HEK293 (cell line): ENCODE measurements around the gene HOXA10.

Experiments used
- CTCF ChIA-PET: fragments of 350-600 bp; formaldehyde crosslinking; extraction: SDS; loops from one replicate; lab custom pipeline; 2021; ENCODE audit warnings: antibody characterized with exemption; lab: Yijun Ruan, JAX
- POLR2A ChIA-PET: fragments of 300-600 bp; formaldehyde crosslinking; extraction: SDS; loops from one replicate; lab custom pipeline; 2020; ENCODE audit warnings: antibody characterized with exemption, inconsistent platforms; lab: Yijun Ruan, JAX
- H3K27ac ChIP-seq: fragments of 200-500 bp; sonication (Bioruptor generic); 2 replicates; pipeline ENCODE4 v1.5.1; 2014; ENCODE audit warnings: low read depth, low read length, control low read depth, inconsistent platforms; ENCODE audit errors: extremely low read depth
- H3K36me3 ChIP-seq, 2 experiments: fragments of 200-500 bp in 1 of 2; sonication (Bioruptor generic) in 1 of 2; 1 replicate in 1 of 2; 2 replicates in 1 of 2; pipeline ENCODE4 v1.5.1; 2014 to 2017; ENCODE audit warnings: inconsistent platforms in 2 of 2, low read length in 2 of 2; ENCODE audit not compliant: control insufficient read depth in 2 of 2, insufficient read depth in 1 of 2
- H3K4me1 ChIP-seq: fragments of 200-500 bp; sonication (Bioruptor generic); 2 replicates; pipeline ENCODE4 v1.5.1; 2014; ENCODE audit warnings: mild to moderate bottlenecking, low read length, inconsistent platforms; ENCODE audit not compliant: control insufficient read depth, insufficient read depth
- H3K4me3 ChIP-seq: 2 replicates; pipeline ENCODE4 v1.5.1; 2011; ENCODE audit warnings: low read depth, mild to moderate bottlenecking, control low read depth, low read length, moderate library complexity
- H3K9me3 ChIP-seq: fragments of 200-500 bp; sonication (Bioruptor generic); 2 replicates; pipeline ENCODE4 v1.5.1; 2014; ENCODE audit warnings: low read depth, low read length, inconsistent platforms; ENCODE audit not compliant: control insufficient read depth, insufficient read depth
- ATF2 ChIP-seq: fragments of 450-650 bp; formaldehyde crosslinking; IDR thresholded peaks from 2 replicates; pipeline ENCODE4 v1.5.1; 2016; ENCODE audit warnings: missing biosample characterization, missing genetic modification characterization, low read depth
- EGR2 ChIP-seq: fragments of 450-650 bp; formaldehyde crosslinking; IDR thresholded peaks from 2 replicates; pipeline ENCODE4 v1.5.1; 2016; ENCODE audit warnings: low read depth, missing biosample characterization, missing genetic modification characterization
- GLI2 ChIP-seq: fragments of 450-650 bp; formaldehyde crosslinking; IDR thresholded peaks from 2 replicates; pipeline ENCODE4; 2017; ENCODE audit warnings: missing biosample characterization, missing genetic modification characterization, low read depth, borderline replicate concordance
- MZF1 ChIP-seq: fragments of 450-650 bp; formaldehyde crosslinking; IDR thresholded peaks from 2 replicates; pipeline ENCODE4 v1.5.1; 2017; ENCODE audit warnings: missing biosample characterization, missing genetic modification characterization, borderline replicate concordance
- TSHZ1 ChIP-seq: fragments of 450-650 bp; formaldehyde crosslinking; IDR thresholded peaks from 2 replicates; pipeline ENCODE4 v1.5.1; 2016; ENCODE audit warnings: missing biosample characterization, missing genetic modification characterization, borderline replicate concordance
- WT1 ChIP-seq: fragments of 450-650 bp; formaldehyde crosslinking; IDR thresholded peaks from 2 replicates; pipeline ENCODE4 v1.5.1; 2016; ENCODE audit warnings: missing biosample characterization, missing genetic modification characterization
- ZBTB1 ChIP-seq: fragments of 450-650 bp; formaldehyde crosslinking; IDR thresholded peaks from 2 replicates; pipeline ENCODE4 v1.5.1; 2016; ENCODE audit warnings: missing biosample characterization, missing genetic modification characterization
- ZBTB44 ChIP-seq: fragments of 450-650 bp; IDR thresholded peaks from 2 replicates; pipeline ENCODE4 v1.5.1; 2018; ENCODE audit warnings: missing biosample characterization, mild to moderate bottlenecking, missing genetic modification characterization
- ZBTB48 ChIP-seq: fragments of 450-650 bp; formaldehyde crosslinking; IDR thresholded peaks from 2 replicates; pipeline ENCODE4 v1.5.1; 2016; ENCODE audit warnings: missing biosample characterization, missing genetic modification characterization
- ZFP37 ChIP-seq: fragments of 450-650 bp; formaldehyde crosslinking; IDR thresholded peaks from 2 replicates; pipeline ENCODE4 v1.5.1; 2016; ENCODE audit warnings: missing biosample characterization, missing genetic modification characterization
- ZNF10 ChIP-seq: fragments of 450-650 bp; formaldehyde crosslinking; IDR thresholded peaks from 2 replicates; pipeline ENCODE4 v1.5.1; 2017; ENCODE audit warnings: missing biosample characterization, missing genetic modification characterization
- ZNF24 ChIP-seq: fragments of 450-650 bp; formaldehyde crosslinking; IDR thresholded peaks from 2 replicates; pipeline ENCODE4 v1.5.1; 2016; ENCODE audit warnings: missing biosample characterization, missing genetic modification characterization
- ZNF341 ChIP-seq: fragments of 450-650 bp; formaldehyde crosslinking; IDR thresholded peaks from 2 replicates; pipeline ENCODE4; 2016; ENCODE audit warnings: low read depth, missing biosample characterization, missing genetic modification characterization
- ZNF404 ChIP-seq: fragments of 450-650 bp; formaldehyde crosslinking; IDR thresholded peaks from 2 replicates; pipeline ENCODE4 v1.5.1; 2017; ENCODE audit warnings: missing biosample characterization, missing genetic modification characterization
- ZNF416 ChIP-seq: fragments of 450-650 bp; formaldehyde crosslinking; IDR thresholded peaks from 2 replicates; pipeline ENCODE4 v1.5.1; 2016; ENCODE audit warnings: missing biosample characterization, missing genetic modification characterization
- ZNF701 ChIP-seq: fragments of 450-650 bp; formaldehyde crosslinking; IDR thresholded peaks from 2 replicates; pipeline ENCODE4 v1.5.1; 2016; ENCODE audit warnings: missing biosample characterization, missing genetic modification characterization
- ZNF843 ChIP-seq: fragments of 450-650 bp; formaldehyde crosslinking; IDR thresholded peaks from 2 replicates; pipeline ENCODE4 v1.5.1; 2016; ENCODE audit warnings: missing biosample characterization, missing genetic modification characterization
- ZSCAN23 ChIP-seq: fragments of 450-650 bp; formaldehyde crosslinking; IDR thresholded peaks from 2 replicates; pipeline ENCODE4 v1.5.1; 2016; ENCODE audit warnings: missing biosample characterization, missing genetic modification characterization
- ZSCAN5A ChIP-seq: fragments of 450-650 bp; formaldehyde crosslinking; IDR thresholded peaks from 2 replicates; pipeline ENCODE4 v1.5.1; 2016; ENCODE audit warnings: missing biosample characterization, missing genetic modification characterization
- TF ChIP-seq, protein P1 (sequence below): fragments of 450-650 bp; formaldehyde crosslinking; IDR thresholded peaks from 2 replicates; pipeline ENCODE4 v1.5.1; 2016; ENCODE audit warnings: missing biosample characterization, missing genetic modification characterization, low read depth
- TF ChIP-seq, protein P2 (sequence below): fragments of 450-650 bp; formaldehyde crosslinking; IDR thresholded peaks from 2 replicates; pipeline ENCODE4 v1.5.1; 2016; ENCODE audit warnings: missing biosample characterization, missing genetic modification characterization
- TF ChIP-seq, protein P3 (sequence below): fragments of 450-650 bp; formaldehyde crosslinking; IDR thresholded peaks from 2 replicates; pipeline ENCODE4 v1.5.1; 2016; ENCODE audit warnings: missing biosample characterization, missing genetic modification characterization

The HOXA10 gene

GRCh38 chr7:27144781-27145164 is 29.3 kb downstream of the HOXA10 start:
- POLR2A ChIA-PET = interaction anchor here (0.9 kb wide), 1 partner anchor 40 kb away, joined by 3 read pairs; the partner anchor contains the start of gene HOXA11
- TF ChIP-seq ZBTB1 (tag by site-specific recombination) = no peak
- no peak for TF ChIP-seq ZNF701 (tag by site-specific recombination)
- no peak for TF ChIP-seq ATF2 (tag by site-specific recombination)
- TF ChIP-seq ZNF416 (tag by site-specific recombination) = no peak
- no peak for TF ChIP-seq ZNF24 (tag by site-specific recombination)
- peak; percentile 28; the same call in 1 of the 2 replicates for TF ChIP-seq TSHZ1
- no peak for TF ChIP-seq ZSCAN23 (tag by site-specific recombination)
- TF ChIP-seq ZNF341 (tag by site-specific recombination) = no peak
- TF ChIP-seq MZF1 (tag by site-specific recombination) = no peak
- TF ChIP-seq ZBTB44 (tag by site-specific recombination) = no peak
- TF ChIP-seq, protein P1, sequence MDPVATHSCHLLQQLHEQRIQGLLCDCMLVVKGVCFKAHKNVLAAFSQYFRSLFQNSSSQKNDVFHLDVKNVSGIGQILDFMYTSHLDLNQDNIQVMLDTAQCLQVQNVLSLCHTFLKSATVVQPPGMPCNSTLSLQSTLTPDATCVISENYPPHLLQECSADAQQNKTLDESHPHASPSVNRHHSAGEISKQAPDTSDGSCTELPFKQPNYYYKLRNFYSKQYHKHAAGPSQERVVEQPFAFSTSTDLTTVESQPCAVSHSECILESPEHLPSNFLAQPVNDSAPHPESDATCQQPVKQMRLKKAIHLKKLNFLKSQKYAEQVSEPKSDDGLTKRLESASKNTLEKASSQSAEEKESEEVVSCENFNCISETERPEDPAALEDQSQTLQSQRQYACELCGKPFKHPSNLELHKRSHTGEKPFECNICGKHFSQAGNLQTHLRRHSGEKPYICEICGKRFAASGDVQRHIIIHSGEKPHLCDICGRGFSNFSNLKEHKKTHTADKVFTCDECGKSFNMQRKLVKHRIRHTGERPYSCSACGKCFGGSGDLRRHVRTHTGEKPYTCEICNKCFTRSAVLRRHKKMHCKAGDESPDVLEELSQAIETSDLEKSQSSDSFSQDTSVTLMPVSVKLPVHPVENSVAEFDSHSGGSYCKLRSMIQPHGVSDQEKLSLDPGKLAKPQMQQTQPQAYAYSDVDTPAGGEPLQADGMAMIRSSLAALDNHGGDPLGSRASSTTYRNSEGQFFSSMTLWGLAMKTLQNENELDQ (tag by site-specific recombination) = no peak
- TF ChIP-seq, protein P2, sequence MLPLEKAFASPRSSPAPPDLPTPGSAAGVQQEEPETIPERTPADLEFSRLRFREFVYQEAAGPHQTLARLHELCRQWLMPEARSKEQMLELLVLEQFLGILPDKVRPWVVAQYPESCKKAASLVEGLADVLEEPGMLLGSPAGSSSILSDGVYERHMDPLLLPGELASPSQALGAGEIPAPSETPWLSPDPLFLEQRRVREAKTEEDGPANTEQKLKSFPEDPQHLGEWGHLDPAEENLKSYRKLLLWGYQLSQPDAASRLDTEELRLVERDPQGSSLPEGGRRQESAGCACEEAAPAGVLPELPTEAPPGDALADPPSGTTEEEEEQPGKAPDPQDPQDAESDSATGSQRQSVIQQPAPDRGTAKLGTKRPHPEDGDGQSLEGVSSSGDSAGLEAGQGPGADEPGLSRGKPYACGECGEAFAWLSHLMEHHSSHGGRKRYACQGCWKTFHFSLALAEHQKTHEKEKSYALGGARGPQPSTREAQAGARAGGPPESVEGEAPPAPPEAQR (tag by site-specific recombination) = no peak
- TF ChIP-seq ZNF404 (tag by site-specific recombination) = no peak
- no peak for TF ChIP-seq WT1 (tag by site-specific recombination)
- no peak for TF ChIP-seq ZSCAN5A (tag by site-specific recombination)
- TF ChIP-seq EGR2 (tag by site-specific recombination) = no peak
- TF ChIP-seq ZBTB48 (tag by site-specific recombination) = no peak
- TF ChIP-seq, protein P3, sequence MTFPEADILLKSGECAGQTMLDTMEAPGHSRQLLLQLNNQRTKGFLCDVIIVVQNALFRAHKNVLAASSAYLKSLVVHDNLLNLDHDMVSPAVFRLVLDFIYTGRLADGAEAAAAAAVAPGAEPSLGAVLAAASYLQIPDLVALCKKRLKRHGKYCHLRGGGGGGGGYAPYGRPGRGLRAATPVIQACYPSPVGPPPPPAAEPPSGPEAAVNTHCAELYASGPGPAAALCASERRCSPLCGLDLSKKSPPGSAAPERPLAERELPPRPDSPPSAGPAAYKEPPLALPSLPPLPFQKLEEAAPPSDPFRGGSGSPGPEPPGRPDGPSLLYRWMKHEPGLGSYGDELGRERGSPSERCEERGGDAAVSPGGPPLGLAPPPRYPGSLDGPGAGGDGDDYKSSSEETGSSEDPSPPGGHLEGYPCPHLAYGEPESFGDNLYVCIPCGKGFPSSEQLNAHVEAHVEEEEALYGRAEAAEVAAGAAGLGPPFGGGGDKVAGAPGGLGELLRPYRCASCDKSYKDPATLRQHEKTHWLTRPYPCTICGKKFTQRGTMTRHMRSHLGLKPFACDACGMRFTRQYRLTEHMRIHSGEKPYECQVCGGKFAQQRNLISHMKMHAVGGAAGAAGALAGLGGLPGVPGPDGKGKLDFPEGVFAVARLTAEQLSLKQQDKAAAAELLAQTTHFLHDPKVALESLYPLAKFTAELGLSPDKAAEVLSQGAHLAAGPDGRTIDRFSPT (tag by site-specific recombination) = no peak
- TF ChIP-seq GLI2 (tag by site-specific recombination) = no peak
- no peak for TF ChIP-seq ZNF843 (tag by site-specific recombination)
- TF ChIP-seq ZNF10 = no peak
- 0 out of 2 replicates have a peak, but pooled peaks have one; percentile 26 for TF ChIP-seq ZFP37 (tag by site-specific recombination)

More at GRCh38 chr7:27144781-27145164, 29.3 kb downstream of the HOXA10 start:
- no peak overlapping the region for H3K4me3 ChIP-seq
- H3K36me3 ChIP-seq = peaks cover 0 to 67% of the 10 kb centered on the region in 2 experiments; a peak in 2 of 3 replicates
- CTCF ChIA-PET = interaction anchor here (0.6 to 4.4 kb wide), 18 partner anchors 12 to 1679 kb away, joined by 3 to 34 read pairs (median 5); partner anchors contain the start of gene HOXA7
- H3K9me3 ChIP-seq = no peaks in the 10 kb centered on the region
- peaks cover 19% of the 10 kb centered on the region for H3K4me1 ChIP-seq
- peak overlapping the region; percentile 74; the same call in 1 of the 2 replicates for H3K27ac ChIP-seq
